ENCODE data around the gene CXXC5. TPM values are rescaled to one million over a fixed set of nuclear protein-coding genes. Genes with fewer than 3 reads are reported as not detected.

The CXXC5 gene
- total RNA-seq, 2 donors from 2014 or later: 32.3 to 40.4 TPM

DNA sequence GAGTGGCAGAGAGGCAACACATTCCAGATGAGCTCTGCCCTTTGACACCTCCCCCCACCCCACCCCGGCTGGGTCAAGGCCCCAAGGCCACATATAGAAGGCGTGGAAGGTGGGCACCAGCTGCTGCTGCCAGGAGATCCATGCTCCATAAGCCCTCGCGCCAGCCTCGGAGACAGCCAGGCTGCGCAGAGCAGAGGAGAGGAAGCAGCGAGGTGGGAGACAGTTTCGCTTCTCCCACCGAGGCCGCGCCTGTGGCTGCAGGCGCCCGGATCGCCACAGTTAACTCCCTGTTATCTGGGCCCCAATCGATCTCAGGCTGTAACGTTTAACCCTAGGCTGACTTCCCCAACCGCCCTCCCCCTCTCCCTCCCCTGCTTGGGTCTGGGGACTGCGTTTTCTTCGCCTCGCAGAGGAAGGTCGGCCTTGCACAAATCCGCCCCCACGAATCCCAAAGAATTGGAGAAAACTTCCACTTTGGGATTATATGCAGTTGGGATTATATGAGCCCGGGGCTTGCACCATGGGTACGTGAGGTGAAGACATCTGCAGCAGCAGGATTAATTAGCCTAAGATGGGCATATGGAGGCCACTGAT, 1.1 kb upstream of the CXXC5 start:
- intact Hi-C loops (cut with DNase I): no loop called here
- no peak for DNase-seq
- Histone ChIP-seq H3K4me3 (no peak overlapping the region), H3K9ac (ENCODE audit: low read depth in 2 of 2, low read length in 2 of 2) (no peak overlapping the region), H3K4me1 (peaks cover 23% of the 10 kb centered on the region), H3K9me3 (no peaks in the 10 kb centered on the region), H3K36me3 (no peaks in the 10 kb centered on the region), H3K27me3 (no peaks in the 10 kb centered on the region), H3K27ac (no peak overlapping the region)
- TF ChIP-seq, protein P1, sequence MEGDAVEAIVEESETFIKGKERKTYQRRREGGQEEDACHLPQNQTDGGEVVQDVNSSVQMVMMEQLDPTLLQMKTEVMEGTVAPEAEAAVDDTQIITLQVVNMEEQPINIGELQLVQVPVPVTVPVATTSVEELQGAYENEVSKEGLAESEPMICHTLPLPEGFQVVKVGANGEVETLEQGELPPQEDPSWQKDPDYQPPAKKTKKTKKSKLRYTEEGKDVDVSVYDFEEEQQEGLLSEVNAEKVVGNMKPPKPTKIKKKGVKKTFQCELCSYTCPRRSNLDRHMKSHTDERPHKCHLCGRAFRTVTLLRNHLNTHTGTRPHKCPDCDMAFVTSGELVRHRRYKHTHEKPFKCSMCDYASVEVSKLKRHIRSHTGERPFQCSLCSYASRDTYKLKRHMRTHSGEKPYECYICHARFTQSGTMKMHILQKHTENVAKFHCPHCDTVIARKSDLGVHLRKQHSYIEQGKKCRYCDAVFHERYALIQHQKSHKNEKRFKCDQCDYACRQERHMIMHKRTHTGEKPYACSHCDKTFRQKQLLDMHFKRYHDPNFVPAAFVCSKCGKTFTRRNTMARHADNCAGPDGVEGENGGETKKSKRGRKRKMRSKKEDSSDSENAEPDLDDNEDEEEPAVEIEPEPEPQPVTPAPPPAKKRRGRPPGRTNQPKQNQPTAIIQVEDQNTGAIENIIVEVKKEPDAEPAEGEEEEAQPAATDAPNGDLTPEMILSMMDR (IDR thresholded peaks at IDR 0.05): no peak

DNA sequence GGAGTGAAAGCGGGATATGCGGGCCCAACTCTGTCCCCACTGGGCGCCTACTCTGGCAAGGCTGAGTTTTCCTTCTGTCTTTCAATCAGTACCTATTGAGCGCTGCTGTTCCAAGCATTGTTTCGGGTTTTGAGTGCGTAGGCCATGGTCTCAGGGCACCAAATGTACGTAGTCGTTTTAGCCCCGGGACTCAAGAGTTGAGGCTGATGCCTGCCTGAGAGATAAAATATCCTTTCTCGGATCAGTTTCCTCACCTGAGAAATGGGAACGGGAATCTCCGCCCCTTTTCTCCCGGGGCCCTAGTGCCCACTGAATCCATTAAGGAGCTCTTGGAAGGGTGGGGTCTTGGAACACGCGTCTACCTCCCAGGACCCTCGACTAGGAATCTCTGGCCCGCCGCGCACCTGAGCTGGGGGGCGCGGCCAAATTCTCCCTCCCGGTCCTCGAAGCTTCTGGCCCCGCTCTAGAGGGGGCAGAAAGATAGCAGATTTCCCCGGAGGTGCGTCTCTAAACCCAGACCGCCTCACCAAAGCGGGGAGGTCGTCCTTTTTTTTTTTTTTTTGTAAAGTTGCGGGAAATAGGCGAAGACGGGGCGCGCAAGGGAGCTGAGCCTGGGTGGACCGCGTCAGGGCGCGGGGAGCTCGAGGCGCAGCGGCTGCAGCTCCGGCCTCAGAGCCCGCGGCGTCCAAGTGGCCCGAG, 494 bp upstream of the CXXC5 start:
- H3K9ac ChIP-seq (ENCODE audit: low read depth in 2 of 2, low read length in 2 of 2): peak overlapping the region; percentile 51 to 61
- no peak overlapping the region for H3K27ac ChIP-seq
- peaks cover 23% of the 10 kb centered on the region for H3K4me1 ChIP-seq
- TF ChIP-seq, protein P1 (IDR thresholded peaks at IDR 0.05): no peak
- H3K9me3 ChIP-seq: no peaks in the 10 kb centered on the region
- no peaks in the 10 kb centered on the region for H3K36me3 ChIP-seq
- H3K4me3 ChIP-seq: peak overlapping the region; percentile 84
- intact Hi-C loops (cut with DNase I): no loop called here
- H3K27me3 ChIP-seq: no peaks in the 10 kb centered on the region
- DNase-seq: no peak

DNA sequence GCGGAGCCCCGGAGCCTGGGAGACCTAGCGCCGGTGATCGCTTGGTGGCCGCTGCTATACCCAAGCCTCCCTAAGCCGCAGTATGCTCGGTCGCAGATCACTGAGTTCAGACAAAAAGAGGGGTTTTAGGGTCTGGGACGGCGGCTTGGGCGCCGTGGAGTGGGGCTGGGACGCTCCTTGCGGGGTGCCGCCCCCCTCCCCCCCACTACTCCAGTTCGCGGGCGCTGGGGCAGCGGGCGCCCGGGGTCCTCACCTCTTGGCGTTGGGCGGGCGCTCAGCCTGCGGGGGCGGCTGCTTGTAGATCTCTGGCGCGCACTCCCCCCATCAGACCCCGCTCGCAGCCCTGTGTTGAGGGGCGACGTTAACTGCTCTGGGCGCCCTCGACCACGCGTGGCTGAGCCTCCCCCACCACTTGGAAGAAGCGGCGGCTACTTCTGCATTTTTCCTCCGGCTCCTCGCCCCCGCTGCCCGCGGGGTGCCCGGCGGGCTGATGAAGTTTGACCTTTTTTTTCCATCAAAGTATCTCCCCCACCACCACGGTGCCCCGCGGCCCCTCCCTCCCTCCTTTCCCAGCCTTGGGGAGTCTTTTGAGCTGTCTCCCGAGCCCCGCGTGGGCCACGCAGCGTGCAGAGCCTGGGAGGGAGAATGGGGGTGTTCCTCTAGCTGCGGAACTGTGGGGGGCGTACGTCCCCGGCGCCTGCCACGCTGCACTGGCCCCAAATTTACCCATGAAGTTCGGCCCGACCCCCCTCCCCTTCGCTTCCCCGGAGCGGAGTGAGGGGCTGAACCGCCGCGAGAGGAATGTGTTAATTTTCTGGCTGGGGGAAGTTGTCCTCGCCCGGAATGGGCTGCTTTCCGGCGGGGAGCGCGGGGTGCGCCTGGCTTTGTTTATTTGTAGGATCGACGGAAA, 1.2 kb downstream of the CXXC5 start:
- peaks cover 21% of the 10 kb centered on the region for H3K4me1 ChIP-seq
- peak overlapping the region; percentile 85 for H3K9ac ChIP-seq (ENCODE audit: low read depth in 2 of 2, low read length in 2 of 2)
- H3K27me3 ChIP-seq: no peaks in the 10 kb centered on the region
- intact Hi-C loops (cut with DNase I): no loop called here
- H3K4me3 ChIP-seq: peak overlapping the region; percentile 84
- DNase-seq: no peak
- no peaks in the 10 kb centered on the region for H3K36me3 ChIP-seq
- H3K9me3 ChIP-seq: no peaks in the 10 kb centered on the region
- TF ChIP-seq, protein P1 (IDR thresholded peaks at IDR 0.05): no peak
- peak overlapping the region; percentile 88 for H3K27ac ChIP-seq

DNA sequence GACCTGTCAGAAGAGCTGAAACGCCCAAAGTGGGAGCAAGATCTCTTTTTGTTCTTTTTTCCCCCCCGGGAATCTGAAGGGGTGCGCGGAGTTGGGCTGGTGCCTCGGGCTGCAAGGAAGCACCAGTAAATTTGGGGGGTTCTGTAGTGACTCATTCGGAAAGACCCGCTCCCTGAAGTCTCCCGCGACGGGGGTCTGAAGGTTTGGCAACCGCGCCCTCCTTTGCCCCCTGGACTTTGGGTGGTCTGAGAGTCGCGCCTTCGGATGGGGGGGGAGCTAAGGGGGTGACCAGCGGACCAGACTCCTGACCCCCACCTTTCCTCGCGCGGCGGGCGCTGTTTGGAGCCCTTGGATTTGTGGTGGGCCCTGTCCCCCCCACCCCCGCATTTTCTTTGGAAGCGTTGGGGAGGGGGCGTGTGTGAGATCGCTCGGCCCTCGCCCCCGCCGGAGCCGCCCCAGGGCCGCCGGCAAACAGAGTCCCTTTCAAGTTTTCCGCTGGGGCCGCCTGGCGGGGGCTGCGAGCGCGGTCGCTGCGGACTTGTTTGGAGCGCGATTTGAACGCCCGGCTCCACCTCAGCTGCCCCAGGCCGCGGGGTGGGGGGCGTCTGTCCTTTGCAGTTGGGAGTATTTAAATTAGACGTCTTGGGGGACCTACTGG, 2.0 kb downstream of the CXXC5 start:
- H3K27ac ChIP-seq: peak overlapping the region; percentile 72
- no peaks in the 10 kb centered on the region for H3K36me3 ChIP-seq
- TF ChIP-seq, protein P1 (IDR thresholded peaks at IDR 0.05): peak; percentile 13
- peak overlapping the region; percentile 85 for H3K9ac ChIP-seq (ENCODE audit: low read depth in 2 of 2, low read length in 2 of 2)
- intact Hi-C loops (cut with DNase I): no loop called here
- peaks cover 21% of the 10 kb centered on the region for H3K4me1 ChIP-seq
- H3K4me3 ChIP-seq: peak overlapping the region; percentile 84
- H3K27me3 ChIP-seq: no peaks in the 10 kb centered on the region
- DNase-seq: peak; percentile 64
- no peaks in the 10 kb centered on the region for H3K9me3 ChIP-seq

DNA sequence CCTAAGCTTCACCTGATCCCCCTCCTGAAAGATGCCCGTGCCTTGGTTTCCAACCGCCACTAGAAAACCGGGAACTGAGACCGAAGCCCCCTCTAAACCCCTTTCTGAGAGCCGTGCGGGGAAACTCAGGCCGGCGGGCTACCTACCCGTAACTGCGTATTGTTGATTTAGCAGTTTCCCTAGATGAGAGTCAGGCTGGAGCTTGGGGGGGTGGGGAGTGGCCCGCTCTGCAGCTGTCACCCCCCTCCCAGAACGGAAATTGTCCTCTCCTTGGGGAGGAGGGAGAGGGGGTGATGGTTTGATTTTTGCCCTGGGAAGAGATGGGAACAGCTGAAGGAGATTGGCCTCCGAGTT, 2.5 kb downstream of the CXXC5 start:
- H3K9ac ChIP-seq (ENCODE audit: low read depth in 2 of 2, low read length in 2 of 2): peak overlapping the region; percentile 85
- peak overlapping the region; percentile 72 for H3K27ac ChIP-seq
- H3K27me3 ChIP-seq: no peaks in the 10 kb centered on the region
- intact Hi-C loops (cut with DNase I): no loop called here
- H3K9me3 ChIP-seq: no peaks in the 10 kb centered on the region
- peak overlapping the region; percentile 84 for H3K4me3 ChIP-seq
- H3K4me1 ChIP-seq: peaks cover 24% of the 10 kb centered on the region
- DNase-seq: no peak
- no peaks in the 10 kb centered on the region for H3K36me3 ChIP-seq
- TF ChIP-seq, protein P1 (IDR thresholded peaks at IDR 0.05): no peak

Measured in colonic mucosa (tissue), 4 donors.